Peyer's patch (tissue), 4 donors: ENCODE measurements around the gene RNASE8. TPM values are rescaled to one million over a fixed set of nuclear protein-coding genes. Genes with fewer than 3 reads are reported as not detected.

Source experiments
- DNase-seq, 3 donors: peaks; one replicate each; pipeline ENCODE4 v3.0.0-alpha.2; 2017 to 2019
- H3K27ac ChIP-seq, 4 donors: fragments of 200-600 bp; sonication (generic); one replicate each; pipeline ENCODE4 v1.5.1; 2016 to 2019
- H3K27me3 ChIP-seq, 2 donors: fragments of 200-600 bp; sonication (generic); one replicate each; pipeline ENCODE4 v1.5.1; 2019
- H3K36me3 ChIP-seq, 3 donors: fragments of 200-600 bp; sonication (generic); one replicate each; pipeline ENCODE4 v1.5.1; 2016 to 2019
- H3K4me1 ChIP-seq, 4 donors: fragments of 200-600 bp; sonication (generic); one replicate each; pipeline ENCODE4 v1.5.1; 2016 to 2019
- H3K4me3 ChIP-seq, 4 donors: fragments of 200-600 bp; sonication (generic); 1 replicate in 3 of 4; 2 replicates in 1 of 4; pipeline ENCODE4 v1.5.1; 2016 to 2019; ENCODE audit warnings: mild to moderate bottlenecking in 1 of 4
- H3K9me3 ChIP-seq, 4 donors: fragments of 200-600 bp; sonication (generic); one replicate each; pipeline ENCODE4 v1.5.1; 2016 to 2019; ENCODE audit warnings: mild to moderate bottlenecking in 1 of 4
- CTCF ChIP-seq, 6 experiments: fragments of 450-650 bp in 4 of 6; fragments of 200-600 bp in 2 of 6; sonication (generic) in 1 of 6; IDR thresholded peaks; one replicate each; pipeline ENCODE4 v1.5.1; 2017 to 2019; ENCODE audit warnings: antibody characterized with exemption in 6 of 6, mild to moderate bottlenecking in 3 of 6, moderate library complexity in 1 of 6
- POLR2A ChIP-seq, 2 donors: fragments of 450-650 bp; IDR thresholded peaks; one replicate each; pipeline ENCODE4 v1.5.1; 2017; ENCODE audit warnings: antibody characterized with exemption in 2 of 2, mild to moderate bottlenecking in 2 of 2, moderate library complexity in 2 of 2
- total RNA-seq, 4 donors: library from RNA; depleted of rRNA; stranded (reverse); fragments of >200 nt; gene quantifications; one replicate each; pipeline ENCODE4 v1.1.0, GENCODE V29; 2016

Gene RNASE8
- total RNA-seq, 4 donors from 2014 or later = not detected

GRCh38 chr14:21093018-21093417 lies 35.4 kb downstream of the RNASE8 start:
- Histone ChIP-seq H3K9me3 (no peaks in the 10 kb centered on the region), H3K27me3 (no peaks in the 10 kb centered on the region), H3K4me1 (peaks cover 0 to 30% (median 0%) of the 10 kb centered on the region in 4 donors), H3K4me3 (no peak overlapping the region), H3K36me3 (peaks cover 0 to 33% (median 0%) of the 10 kb centered on the region in 3 donors), H3K27ac (peak overlapping the region in 1 of 4 donors; percentile 38)
- DNase-seq = no peak
- TF ChIP-seq CTCF (IDR thresholded peaks at IDR 0.05) (no peak), POLR2A (IDR thresholded peaks at IDR 0.05) (no peak)

- no peak overlapping the region for H3K27ac ChIP-seq
- H3K36me3 ChIP-seq = peaks cover 0 to 29% (median 0%) of the 10 kb centered on the region in 3 donors
- H3K9me3 ChIP-seq = no peaks in the 10 kb centered on the region
- H3K27me3 ChIP-seq = no peaks in the 10 kb centered on the region
- H3K4me3 ChIP-seq = no peak overlapping the region
- DNase-seq = no peak
- TF ChIP-seq CTCF (IDR thresholded peaks at IDR 0.05) (no peak), POLR2A (IDR thresholded peaks at IDR 0.05) (no peak)
- H3K4me1 ChIP-seq = peaks cover 0 to 30% (median 0%) of the 10 kb centered on the region in 4 donors
Measured at GRCh38 chr14:21093769-21094681, 36.4 kb downstream of the RNASE8 start.

DNA sequence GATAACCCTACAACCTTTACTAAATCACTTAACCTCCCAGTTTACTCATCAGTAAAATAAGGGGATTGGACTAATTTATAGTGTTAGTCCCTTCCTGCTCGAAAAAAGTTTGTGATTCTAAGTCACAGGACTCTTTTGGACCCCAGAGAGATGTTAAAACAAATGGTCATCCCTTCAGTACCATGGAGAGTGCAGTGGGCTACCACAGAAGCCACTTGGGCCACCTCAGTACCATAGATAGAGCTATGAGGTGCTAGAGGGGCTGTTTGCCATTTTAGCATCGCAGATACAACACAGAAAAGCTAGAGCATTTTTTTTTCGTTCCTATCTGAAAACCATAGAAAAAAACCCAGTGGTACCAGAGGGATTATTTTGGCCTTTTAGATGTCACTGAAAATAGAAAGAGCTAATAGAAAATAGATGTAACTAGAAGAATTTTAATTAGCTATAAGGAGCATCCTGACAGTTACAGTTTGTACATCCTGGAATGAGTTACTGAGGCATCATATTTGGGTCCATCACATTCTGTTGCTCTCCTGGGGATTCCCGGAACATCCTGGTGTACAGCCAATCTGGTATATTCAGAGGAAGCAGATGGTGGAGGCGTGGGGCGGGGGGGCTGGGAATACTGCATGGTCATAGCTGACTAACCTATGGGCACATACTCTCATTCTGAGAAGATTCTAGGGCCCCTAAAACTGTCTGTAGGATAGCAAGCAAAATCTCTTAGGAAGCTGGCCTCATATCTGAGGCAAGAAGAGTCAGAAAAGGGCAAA lies 38.0 kb downstream of the RNASE8 start:
- Histone ChIP-seq H3K4me1 (peaks cover 0 to 33% (median 0%) of the 10 kb centered on the region in 4 donors), H3K36me3 (peaks cover 0 to 24% (median 0%) of the 10 kb centered on the region in 3 donors), H3K9me3 (no peaks in the 10 kb centered on the region), H3K4me3 (no peak overlapping the region), H3K27me3 (no peaks in the 10 kb centered on the region), H3K27ac (peak overlapping the region in 2 of 4 donors; percentile 96 to 97)
- TF ChIP-seq POLR2A (IDR thresholded peaks at IDR 0.05) = no peak
- no peak for TF ChIP-seq CTCF (IDR thresholded peaks at IDR 0.05)
- DNase-seq = no peak

- Histone ChIP-seq H3K27me3 (no peaks in the 10 kb centered on the region), H3K4me3 (no peak overlapping the region), H3K27ac (peak overlapping the region in 2 of 4 donors; percentile 96 to 97), H3K9me3 (no peaks in the 10 kb centered on the region), H3K36me3 (peaks cover 0 to 16% (median 0%) of the 10 kb centered on the region in 3 donors), H3K4me1 (peaks cover 0 to 31% (median 0%) of the 10 kb centered on the region in 4 donors)
- no peak for DNase-seq
- TF ChIP-seq CTCF (IDR thresholded peaks at IDR 0.05) (no peak), POLR2A (IDR thresholded peaks at IDR 0.05) (no peak)
Measured at GRCh38 chr14:21096438-21096837, 38.8 kb downstream of the RNASE8 start.

GRCh38 chr14:21096978-21097635 lies 39.5 kb downstream of the RNASE8 start:
- Histone ChIP-seq H3K4me1 (peaks cover 0 to 28% (median 0%) of the 10 kb centered on the region in 4 donors), H3K27ac (peak overlapping the region; percentile 82 to 97 (median 90)), H3K27me3 (no peaks in the 10 kb centered on the region), H3K4me3 (peak overlapping the region; percentile 44 to 84 (median 71)), H3K36me3 (peaks cover 0 to 9% (median 0%) of the 10 kb centered on the region in 3 donors), H3K9me3 (no peaks in the 10 kb centered on the region)
- DNase-seq = no peak
- TF ChIP-seq POLR2A (IDR thresholded peaks at IDR 0.05) = no peak
